IMR-90 (cell line): ENCODE results near the gene MAK. TPM values are rescaled to one million over a fixed set of nuclear protein-coding genes. Genes with fewer than 3 reads are reported as not detected.

ENCODE experiments used
- ATAC-seq: fragments of 200-7000 bp; cut with Tn5 transposase; 2 replicates; pipeline ENCODE4 v1.9.1; 2020; ENCODE audit warnings: low read depth, mild to moderate bottlenecking, moderate library complexity
- BruUV-seq: library from RNA; stranded (reverse); fragments of 400-500 nt; replicated peaks from 2 replicates; lab custom pipeline; 2021; lab: Mats Ljungman, UMichigan
- CTCF ChIA-PET: fragments of 300-600 bp; formaldehyde crosslinking; extraction: SDS; loops from one replicate; lab custom pipeline; 2021; ENCODE audit warnings: antibody characterized with exemption; lab: Yijun Ruan, JAX
- POLR2A ChIA-PET: fragments of 300-600 bp; sonication (Branson Sonifier 250); formaldehyde crosslinking; loops from one replicate; lab custom pipeline; 2022; ENCODE audit warnings: antibody characterized with exemption; ENCODE audit not compliant: unreplicated experiment; lab: Charles Lee
- DNase-seq: peaks from one replicate; pipeline ENCODE4 v3.0.0; 2013
- H2AFZ ChIP-seq: replicated peaks from 2 replicates; pipeline ENCODE3; 2013; ENCODE audit warnings: low read length, mild to moderate bottlenecking; ENCODE audit not compliant: poor library complexity
- H2AK5ac ChIP-seq: 2 replicates; pipeline ENCODE4 v1.6.1; 2013; ENCODE audit warnings: low read depth, low read length, inconsistent platforms
- H2AK9ac ChIP-seq: replicated peaks from 2 replicates; pipeline ENCODE3; 2013; ENCODE audit warnings: mild to moderate bottlenecking, low read depth, low read length, moderate library complexity; ENCODE audit not compliant: poor library complexity
- H2BK120ac ChIP-seq: 2 replicates; pipeline ENCODE4 v1.6.1; 2013; ENCODE audit warnings: low read depth, low read length, inconsistent platforms
- H2BK15ac ChIP-seq: 3 replicates; pipeline ENCODE4 v1.6.1; 2013; ENCODE audit warnings: low read depth, low read length, inconsistent platforms
- H2BK20ac ChIP-seq: 2 replicates; pipeline ENCODE4 v1.6.1; 2013; ENCODE audit warnings: low read depth, mild to moderate bottlenecking, inconsistent platforms, low read length, moderate library complexity
- H2BK5ac ChIP-seq: 2 replicates; pipeline ENCODE4 v1.6.1; 2013; ENCODE audit warnings: mild to moderate bottlenecking, low read depth, low read length, inconsistent platforms; ENCODE audit not compliant: poor library complexity, severe bottlenecking
- H3K14ac ChIP-seq: replicated peaks from 2 replicates; pipeline ENCODE4 v1.6.1; 2013; ENCODE audit warnings: low read depth, low read length, inconsistent platforms
- H3K18ac ChIP-seq: 2 replicates; pipeline ENCODE4 v1.6.1; 2013; ENCODE audit warnings: low read depth, low read length, control low read depth
- H3K23ac ChIP-seq: 2 replicates; pipeline ENCODE4 v1.6.1; 2013; ENCODE audit warnings: low read depth, low read length, inconsistent platforms
- H3K27ac ChIP-seq: 2 replicates; pipeline ENCODE4 v1.5.1; 2013; ENCODE audit warnings: mild to moderate bottlenecking, control low read depth, low read length; ENCODE audit not compliant: insufficient read depth
- H3K27me3 ChIP-seq: 2 replicates; pipeline ENCODE4 v1.6.1; 2013; ENCODE audit warnings: low read length; ENCODE audit not compliant: control insufficient read depth, insufficient read depth
- H3K36me3 ChIP-seq: 2 replicates; pipeline ENCODE4 v1.6.1; 2013; ENCODE audit warnings: low read length, mixed read lengths; ENCODE audit not compliant: control insufficient read depth, insufficient read depth
- H3K4ac ChIP-seq: 2 replicates; pipeline ENCODE4 v1.6.1; 2013; ENCODE audit warnings: low read depth, low read length, inconsistent platforms
- H3K4me1 ChIP-seq: 2 replicates; pipeline ENCODE4 v1.6.1; 2013; ENCODE audit warnings: low read length, mixed read lengths; ENCODE audit not compliant: control insufficient read depth, insufficient read depth
- H3K4me2 ChIP-seq: 2 replicates; pipeline ENCODE4 v1.6.1; 2013; ENCODE audit warnings: low read depth, mild to moderate bottlenecking, control low read depth, low read length, moderate library complexity
- H3K4me3 ChIP-seq: 2 replicates; pipeline ENCODE4 v1.5.1; 2013; ENCODE audit warnings: low read depth, mild to moderate bottlenecking, control low read depth, low read length, moderate library complexity; ENCODE audit not compliant: insufficient read depth
- H3K56ac ChIP-seq: 2 replicates; pipeline ENCODE4 v1.6.1; 2013; ENCODE audit warnings: low read length, inconsistent platforms; ENCODE audit not compliant: insufficient read depth; ENCODE audit errors: extremely low read depth
- H3K79me1 ChIP-seq, 2 experiments: 2 replicates each; pipeline ENCODE4 v1.6.1; 2013; ENCODE audit warnings: low read length in 2 of 2, inconsistent platforms in 1 of 2, low read depth in 1 of 2
- H3K9ac ChIP-seq: 2 replicates; pipeline ENCODE4 v1.6.1; 2013; ENCODE audit warnings: low read depth, low read length, control low read depth
- H3K9me1 ChIP-seq: 2 replicates; pipeline ENCODE4 v1.6.1; 2013; ENCODE audit warnings: low read length, inconsistent platforms; ENCODE audit not compliant: insufficient read depth
- H3K9me3 ChIP-seq: 2 replicates; pipeline ENCODE4 v1.6.1; 2013; ENCODE audit warnings: low read length; ENCODE audit not compliant: control insufficient read depth, insufficient read depth
- H4K20me1 ChIP-seq: 2 replicates; pipeline ENCODE4 v1.6.1; 2013; ENCODE audit warnings: low read length, inconsistent platforms; ENCODE audit not compliant: insufficient read depth
- H4K5ac ChIP-seq: 2 replicates; pipeline ENCODE4 v1.6.1; 2013; ENCODE audit warnings: mild to moderate bottlenecking, low read depth, low read length, control low read depth
- H4K8ac ChIP-seq, 2 experiments: 2 replicates each; pipeline ENCODE4 v1.6.1; 2013; ENCODE audit warnings: low read depth in 2 of 2, low read length in 2 of 2, control low read depth in 1 of 2, inconsistent platforms in 1 of 2
- H4K91ac ChIP-seq: 2 replicates; pipeline ENCODE4 v1.6.1; 2013; ENCODE audit warnings: low read depth, low read length, inconsistent platforms; ENCODE audit not compliant: insufficient read depth
- BHLHE40 ChIP-seq: fragments of 150-350 bp; IDR thresholded peaks from 2 replicates; pipeline ENCODE4 v1.6.1; 2016; ENCODE audit warnings: mild to moderate bottlenecking, low read depth, low read length
- CEBPB ChIP-seq: IDR thresholded peaks from 2 replicates; pipeline ENCODE4 v1.6.1; 2012; ENCODE audit warnings: low read depth, low read length, improper control_type of control experiment
- CHD1 ChIP-seq: IDR thresholded peaks from 2 replicates; pipeline ENCODE4 v1.6.1; 2012; ENCODE audit warnings: low read depth, low read length, improper control_type of control experiment
- FOS ChIP-seq: fragments of 150-350 bp; IDR thresholded peaks from 2 replicates; pipeline ENCODE4 v1.6.1; 2016; ENCODE audit warnings: low read depth, low read length
- MAFK ChIP-seq: IDR thresholded peaks from 2 replicates; pipeline ENCODE4 v1.6.1; 2012; ENCODE audit warnings: low read depth, low read length, improper control_type of control experiment
- MAZ ChIP-seq: IDR thresholded peaks from 2 replicates; pipeline ENCODE4 v1.6.1; 2012; ENCODE audit warnings: low read depth, mild to moderate bottlenecking, low read length, improper control_type of control experiment, moderate library complexity, borderline replicate concordance
- MXI1 ChIP-seq: IDR thresholded peaks from 2 replicates; pipeline ENCODE4 v1.6.1; 2012; ENCODE audit warnings: low read depth, mild to moderate bottlenecking, low read length, moderate library complexity, borderline replicate concordance
- NFE2L2 ChIP-seq: fragments of 150-350 bp; IDR thresholded peaks from 2 replicates; pipeline ENCODE4 v1.6.1; 2016; ENCODE audit warnings: low read depth, mild to moderate bottlenecking, low read length
- POLR2A ChIP-seq: IDR thresholded peaks from 2 replicates; pipeline ENCODE4 v1.6.1; 2012; ENCODE audit warnings: mild to moderate bottlenecking, low read depth, low read length
- RAD21 ChIP-seq: IDR thresholded peaks from 2 replicates; pipeline ENCODE4 v1.6.1; 2012; ENCODE audit warnings: low read length, improper control_type of control experiment
- RCOR1 ChIP-seq: IDR thresholded peaks from 2 replicates; pipeline ENCODE4 v1.6.1; 2012; ENCODE audit warnings: mild to moderate bottlenecking, low read length, improper control_type of control experiment; ENCODE audit not compliant: insufficient replicate concordance
- RFX5 ChIP-seq: IDR thresholded peaks from 2 replicates; pipeline ENCODE4 v1.8.0; 2012; ENCODE audit warnings: low read depth, mild to moderate bottlenecking, low read length, moderate library complexity
- SMC3 ChIP-seq: fragments of 150-350 bp; IDR thresholded peaks from 2 replicates; pipeline ENCODE4 v1.6.1; 2016; ENCODE audit warnings: low read depth, mild to moderate bottlenecking, antibody characterized with exemption, low read length, moderate library complexity
- USF2 ChIP-seq: fragments of 150-350 bp; IDR thresholded peaks from 2 replicates; pipeline ENCODE4 v1.6.1; 2017; ENCODE audit warnings: mild to moderate bottlenecking, antibody characterized with exemption, low read length, low read depth
- WGBS, 2 experiments: methylation state at CpG; one replicate each; pipeline versions ENCODE4 v1.1.5 to v1.1.7; 2013; ENCODE audit warnings: missing lambda C conversion rate in 2 of 2; ENCODE audit not compliant: insufficient read length in 1 of 2; ENCODE audit errors: extremely low coverage in 2 of 2; 5-methylcytosine and 5-hydroxymethylcytosine counted together
- dilution Hi-C: fragments of 300-500 bp; cut with HindIII; formaldehyde crosslinking; loops from one replicate; pipeline ENCODE4 v1.14.3; 2018; ENCODE audit warnings: low sequenced_read_pairs; ENCODE audit not compliant: unreplicated experiment
- in situ Hi-C: fragments of 300-500 bp; cut with MboI; formaldehyde crosslinking; loops from 3 replicates; pipeline ENCODE4 v1.14.3; 2019; ENCODE audit warnings: low sequenced_read_pairs, inconsistent platforms, mixed read lengths
- intact Hi-C: fragments of 100-400 bp; cut with micrococcal nuclease; formaldehyde crosslinking; loops from 2 replicates; pipeline ENCODE4 v1.10.0; 2022
- polyA plus RNA-seq, 3 experiments: library from polyadenylated mRNA; depleted of rRNA; stranded (reverse); fragments of >200 nt; gene quantifications; 2 replicates each; pipeline ENCODE4 v1.2.3, GENCODE V29; 2012; ENCODE audit warnings: low replicate concordance in 1 of 3
- total RNA-seq: library from RNA; depleted of rRNA; stranded (reverse); fragments of >200 nt; gene quantifications from 2 replicates; pipeline ENCODE4 v1.2.3, GENCODE V29; 2012
- TF ChIP-seq, protein P1 (sequence below): conservative IDR thresholded peaks from 2 replicates; pipeline ENCODE4 v1.5.1; 2012; ENCODE audit warnings: mild to moderate bottlenecking, low read depth, low read length, improper control_type of control experiment
- TF ChIP-seq, protein P2 (sequence below): fragments of 150-350 bp; IDR thresholded peaks from 2 replicates; pipeline ENCODE4 v1.6.1; 2016; ENCODE audit warnings: low read depth, mild to moderate bottlenecking, low read length, moderate library complexity, borderline replicate concordance

The MAK gene
- total and polyA plus RNA-seq, 2 of the 4 experiments (the other 2 are of a cell fraction) = not detected

GRCh38 chr6:10875026-10875425, 36.7 kb upstream of the MAK start:
- no peak overlapping the region for H3K14ac ChIP-seq
- H4K91ac ChIP-seq = no peak overlapping the region
- H2BK20ac ChIP-seq = no peak overlapping the region
- no peak overlapping the region for H2BK5ac ChIP-seq
- TF ChIP-seq USF2 (no peak), MAFK (no peak), CHD1 (no peak), FOS (no peak), POLR2A (no peak), SMC3 (no peak), BHLHE40 (no peak), MAZ (no peak), RCOR1 (no peak), MXI1 (no peak), NFE2L2 (no peak), RFX5 (no peak), RAD21 (no peak), CEBPB (no peak)
- TF ChIP-seq, protein P1, sequence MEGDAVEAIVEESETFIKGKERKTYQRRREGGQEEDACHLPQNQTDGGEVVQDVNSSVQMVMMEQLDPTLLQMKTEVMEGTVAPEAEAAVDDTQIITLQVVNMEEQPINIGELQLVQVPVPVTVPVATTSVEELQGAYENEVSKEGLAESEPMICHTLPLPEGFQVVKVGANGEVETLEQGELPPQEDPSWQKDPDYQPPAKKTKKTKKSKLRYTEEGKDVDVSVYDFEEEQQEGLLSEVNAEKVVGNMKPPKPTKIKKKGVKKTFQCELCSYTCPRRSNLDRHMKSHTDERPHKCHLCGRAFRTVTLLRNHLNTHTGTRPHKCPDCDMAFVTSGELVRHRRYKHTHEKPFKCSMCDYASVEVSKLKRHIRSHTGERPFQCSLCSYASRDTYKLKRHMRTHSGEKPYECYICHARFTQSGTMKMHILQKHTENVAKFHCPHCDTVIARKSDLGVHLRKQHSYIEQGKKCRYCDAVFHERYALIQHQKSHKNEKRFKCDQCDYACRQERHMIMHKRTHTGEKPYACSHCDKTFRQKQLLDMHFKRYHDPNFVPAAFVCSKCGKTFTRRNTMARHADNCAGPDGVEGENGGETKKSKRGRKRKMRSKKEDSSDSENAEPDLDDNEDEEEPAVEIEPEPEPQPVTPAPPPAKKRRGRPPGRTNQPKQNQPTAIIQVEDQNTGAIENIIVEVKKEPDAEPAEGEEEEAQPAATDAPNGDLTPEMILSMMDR = no peak
- TF ChIP-seq, protein P2, sequence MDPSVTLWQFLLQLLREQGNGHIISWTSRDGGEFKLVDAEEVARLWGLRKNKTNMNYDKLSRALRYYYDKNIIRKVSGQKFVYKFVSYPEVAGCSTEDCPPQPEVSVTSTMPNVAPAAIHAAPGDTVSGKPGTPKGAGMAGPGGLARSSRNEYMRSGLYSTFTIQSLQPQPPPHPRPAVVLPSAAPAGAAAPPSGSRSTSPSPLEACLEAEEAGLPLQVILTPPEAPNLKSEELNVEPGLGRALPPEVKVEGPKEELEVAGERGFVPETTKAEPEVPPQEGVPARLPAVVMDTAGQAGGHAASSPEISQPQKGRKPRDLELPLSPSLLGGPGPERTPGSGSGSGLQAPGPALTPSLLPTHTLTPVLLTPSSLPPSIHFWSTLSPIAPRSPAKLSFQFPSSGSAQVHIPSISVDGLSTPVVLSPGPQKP = no peak
- no peaks in the 10 kb centered on the region for H3K9me3 ChIP-seq
- no peak overlapping the region for H3K56ac ChIP-seq
- peaks cover 12% of the 10 kb centered on the region for H3K27me3 ChIP-seq
- 40% methylated on average over 1 of the region's 4 CpGs; no CpG with 5 or more reads in 1 of the 2 experiments for WGBS, 2 experiments
- no peaks in the 10 kb centered on the region for H4K20me1 ChIP-seq
- no peak overlapping the region for H4K8ac ChIP-seq
- H3K9ac ChIP-seq = no peak overlapping the region
- H2BK15ac ChIP-seq = no peak overlapping the region
- dilution Hi-C loops = no loop called here
- in situ Hi-C loops = no loop called here
- no peak overlapping the region for H3K4ac ChIP-seq
- no peak for DNase-seq
- H3K9me1 ChIP-seq = no peaks in the 10 kb centered on the region
- ChIA-PET POLR2A (no interaction called here), CTCF (no interaction called here)
- H3K36me3 ChIP-seq = no peaks in the 10 kb centered on the region
- ATAC-seq = no peak
- no peak overlapping the region for H3K18ac ChIP-seq
- no peak overlapping the region for H3K27ac ChIP-seq
- no peak overlapping the region for H4K5ac ChIP-seq
- no peak overlapping the region for H3K23ac ChIP-seq
- H3K4me1 ChIP-seq = no peaks in the 10 kb centered on the region
- no peak overlapping the region for H3K4me3 ChIP-seq
- intact Hi-C loops = no loop called here
- no peak overlapping the region for H2AK5ac ChIP-seq
- no TSS peak for BruUV-seq
- H2AK9ac ChIP-seq = no peak overlapping the region
- H3K4me2 ChIP-seq = no peak overlapping the region
- no peak overlapping the region for H2AFZ ChIP-seq
- H2BK120ac ChIP-seq = no peak overlapping the region
- H3K79me1 ChIP-seq = no peaks in the 10 kb centered on the region
